ENCODE data around the gene AGFG1. TPM values are rescaled to one million over a fixed set of nuclear protein-coding genes. Genes with fewer than 3 reads are reported as not detected.
"Not testable (repeated sequence)": the region's sequence is repeated elsewhere in the genome, so short reads cannot be mapped to it uniquely, and the experiment has no call there.

Gene AGFG1
- total RNA-seq, 2 donors from 2014 or later: 98.2 to 131 TPM

DNA sequence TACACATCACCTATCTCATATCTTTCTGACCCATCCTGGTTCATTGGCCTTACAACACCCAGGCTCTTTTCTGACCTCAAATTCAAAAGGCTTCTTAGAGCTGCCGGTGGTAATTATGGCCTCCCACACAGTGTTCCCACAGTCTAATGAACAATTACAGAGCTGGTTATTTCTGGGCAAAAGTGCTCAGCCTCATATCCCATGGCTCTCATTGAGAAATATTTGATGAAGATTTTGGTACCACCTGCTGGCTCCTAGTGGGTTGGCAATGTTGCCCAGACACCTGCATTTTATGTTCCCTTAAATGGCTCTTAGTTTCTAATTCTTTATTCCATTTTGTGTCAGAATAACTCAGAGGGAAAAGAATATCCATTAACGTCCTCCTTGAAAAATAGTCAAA, 106.7 kb downstream of the AGFG1 start:
- Mint-ChIP-seq H3K4me3 (no peak overlapping the region), H3K4me1 (ENCODE audit: low read depth) (no peaks in the 10 kb centered on the region), H3K36me3 (ENCODE audit: insufficient read depth in 2 of 2) (peaks cover 6 to 13% of the 10 kb centered on the region in 2 donors), H3K27ac (no peak overlapping the region), H3K27me3 (ENCODE audit: low read depth) (peaks cover 40% of the 10 kb centered on the region), H3K9me3 (peaks cover 7 to 11% of the 10 kb centered on the region in 2 donors)
- ATAC-seq (replicated peaks in 1 of 2): peak in 1 of 2 donors; percentile 26
- no peak for DNase-seq

DNA sequence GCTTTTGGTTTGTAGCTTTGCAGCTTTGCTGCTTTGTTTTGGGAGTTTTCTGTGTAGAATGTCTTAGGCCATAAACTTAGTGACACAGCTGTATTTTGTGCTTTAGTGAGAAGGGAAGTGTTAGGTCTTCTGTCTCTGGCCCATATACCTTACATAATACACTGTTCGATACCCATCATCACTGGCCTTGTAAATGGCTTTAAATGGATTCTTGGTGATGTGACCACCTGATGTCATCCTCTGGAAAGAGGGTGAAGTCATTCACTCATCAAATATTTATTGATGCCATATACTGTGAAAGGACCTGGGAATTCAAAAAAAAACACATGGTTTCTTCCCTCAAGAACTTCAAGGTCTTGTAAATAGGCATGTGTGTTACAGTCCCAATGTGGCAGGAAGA, 107.8 kb downstream of the AGFG1 start:
- Mint-ChIP-seq H3K36me3 (ENCODE audit: insufficient read depth in 2 of 2) (peaks cover 6 to 13% of the 10 kb centered on the region in 2 donors), H3K4me3 (no peak overlapping the region), H3K4me1 (ENCODE audit: low read depth) (no peaks in the 10 kb centered on the region), H3K27ac (no peak overlapping the region), H3K27me3 (ENCODE audit: low read depth) (peaks cover 49% of the 10 kb centered on the region), H3K9me3 (peaks cover 9 to 11% of the 10 kb centered on the region in 2 donors)
- DNase-seq (no peak), ATAC-seq (replicated peaks in 1 of 2) (no peak)

- no peak for DNase-seq
- H3K9me3 Mint-ChIP-seq: peaks cover 9 to 11% of the 10 kb centered on the region in 2 donors
- H3K27ac Mint-ChIP-seq: no peak overlapping the region
- H3K36me3 Mint-ChIP-seq (ENCODE audit: insufficient read depth in 2 of 2): peaks cover 6 to 13% of the 10 kb centered on the region in 2 donors
- peaks cover 37% of the 10 kb centered on the region for H3K27me3 Mint-ChIP-seq (ENCODE audit: low read depth)
- no peak for ATAC-seq (replicated peaks in 1 of 2)
- H3K4me1 Mint-ChIP-seq (ENCODE audit: low read depth): no peaks in the 10 kb centered on the region
- no peak overlapping the region for H3K4me3 Mint-ChIP-seq
These were observed 110.4 kb downstream of the AGFG1 start for GRCh38 chr2:227582369-227582768.

DNA sequence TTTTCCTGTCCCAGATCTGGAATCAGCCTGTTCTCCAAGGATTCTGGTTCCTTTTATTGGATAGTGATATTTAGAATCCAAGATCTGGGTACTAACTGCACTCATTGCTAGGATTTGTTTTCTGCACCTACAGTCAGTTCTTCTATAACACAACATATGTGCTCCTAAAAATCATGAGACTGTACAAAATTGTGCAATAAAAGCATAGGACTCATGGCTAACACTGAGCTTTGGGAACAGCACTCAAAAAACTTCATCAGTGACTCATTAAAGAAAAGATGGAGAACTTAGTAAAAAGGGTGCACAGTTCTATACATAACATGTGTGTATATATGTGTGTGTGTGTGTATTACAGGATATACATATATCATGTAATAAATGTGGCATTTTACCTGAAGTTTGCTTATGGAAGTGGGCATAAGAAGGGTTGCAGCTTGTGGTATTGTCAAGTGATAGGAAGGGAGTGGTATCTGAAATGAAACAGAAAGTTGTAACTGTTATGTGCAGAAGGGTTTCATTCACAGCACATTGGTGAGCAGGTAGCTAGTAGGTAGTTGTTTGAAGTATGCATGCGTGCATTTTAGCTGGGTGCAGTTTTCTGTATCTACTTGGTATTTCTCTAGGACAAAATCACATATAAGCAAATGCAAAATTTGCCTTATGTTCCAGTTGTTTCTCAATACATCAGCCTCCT, 120.9 kb downstream of the AGFG1 start:
- Mint-ChIP-seq H3K4me1 (ENCODE audit: low read depth) (no peaks in the 10 kb centered on the region), H3K9me3 (peaks cover 0 to 4% of the 10 kb centered on the region in 2 donors), H3K36me3 (ENCODE audit: insufficient read depth in 2 of 2) (no peaks in the 10 kb centered on the region), H3K27me3 (ENCODE audit: low read depth) (peaks cover 69% of the 10 kb centered on the region), H3K4me3 (no peak overlapping the region), H3K27ac (no peak overlapping the region)
- ATAC-seq (replicated peaks in 1 of 2): no peak
- DNase-seq: no peak

GRCh38 chr2:227595797-227596196, 123.8 kb downstream of the AGFG1 start:
- ATAC-seq (replicated peaks in 1 of 2): no peak

DNA sequence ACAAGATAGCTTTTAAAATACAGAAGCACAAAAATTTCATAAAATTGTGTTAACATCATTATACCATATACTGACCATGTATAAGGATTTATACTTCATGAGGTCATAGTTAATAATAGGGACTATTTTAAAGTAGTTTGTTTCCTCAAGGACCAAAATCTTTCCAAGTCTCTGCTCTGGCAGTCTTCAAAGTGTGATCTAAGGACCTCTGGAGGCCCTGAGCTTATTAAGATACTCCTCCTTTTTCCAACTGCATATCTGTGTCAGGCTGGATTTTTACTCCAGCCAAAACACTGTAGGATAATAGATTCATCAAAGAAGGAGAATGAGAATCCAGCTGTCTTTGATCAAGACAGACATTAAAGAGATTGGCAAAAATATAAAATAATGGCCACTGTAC, 125.1 kb downstream of the AGFG1 start:
- Mint-ChIP-seq H3K4me3 (no peak overlapping the region), H3K27me3 (ENCODE audit: low read depth) (peaks cover 40% of the 10 kb centered on the region), H3K36me3 (ENCODE audit: insufficient read depth in 2 of 2) (no peaks in the 10 kb centered on the region), H3K9me3 (no peaks in the 10 kb centered on the region), H3K27ac (no peak overlapping the region), H3K4me1 (ENCODE audit: low read depth) (no peaks in the 10 kb centered on the region)
- DNase-seq (no peak), ATAC-seq (replicated peaks in 1 of 2) (no peak)

More at GRCh38 chr2:227595797-227596196, 123.8 kb downstream of the AGFG1 start:
- Mint-ChIP-seq H3K27ac (no peak overlapping the region), H3K36me3 (ENCODE audit: insufficient read depth in 2 of 2) (no peaks in the 10 kb centered on the region), H3K9me3 (peaks cover 0 to 1% of the 10 kb centered on the region in 2 donors), H3K27me3 (ENCODE audit: low read depth) (peaks cover 40% of the 10 kb centered on the region), H3K4me3 (no peak overlapping the region), H3K4me1 (ENCODE audit: low read depth) (no peaks in the 10 kb centered on the region)
- DNase-seq: no peak

GRCh38 chr2:227597998-227598397, 126.0 kb downstream of the AGFG1 start:
- no peak overlapping the region for H3K27ac Mint-ChIP-seq
- no peak for ATAC-seq (replicated peaks in 1 of 2)
- H3K27me3 Mint-ChIP-seq (ENCODE audit: low read depth): peaks cover 44% of the 10 kb centered on the region
- DNase-seq: no peak
- no peak overlapping the region for H3K4me3 Mint-ChIP-seq
- no peaks in the 10 kb centered on the region for H3K36me3 Mint-ChIP-seq (ENCODE audit: insufficient read depth in 2 of 2)
- H3K4me1 Mint-ChIP-seq (ENCODE audit: low read depth): no peaks in the 10 kb centered on the region
- no peaks in the 10 kb centered on the region for H3K9me3 Mint-ChIP-seq

DNA sequence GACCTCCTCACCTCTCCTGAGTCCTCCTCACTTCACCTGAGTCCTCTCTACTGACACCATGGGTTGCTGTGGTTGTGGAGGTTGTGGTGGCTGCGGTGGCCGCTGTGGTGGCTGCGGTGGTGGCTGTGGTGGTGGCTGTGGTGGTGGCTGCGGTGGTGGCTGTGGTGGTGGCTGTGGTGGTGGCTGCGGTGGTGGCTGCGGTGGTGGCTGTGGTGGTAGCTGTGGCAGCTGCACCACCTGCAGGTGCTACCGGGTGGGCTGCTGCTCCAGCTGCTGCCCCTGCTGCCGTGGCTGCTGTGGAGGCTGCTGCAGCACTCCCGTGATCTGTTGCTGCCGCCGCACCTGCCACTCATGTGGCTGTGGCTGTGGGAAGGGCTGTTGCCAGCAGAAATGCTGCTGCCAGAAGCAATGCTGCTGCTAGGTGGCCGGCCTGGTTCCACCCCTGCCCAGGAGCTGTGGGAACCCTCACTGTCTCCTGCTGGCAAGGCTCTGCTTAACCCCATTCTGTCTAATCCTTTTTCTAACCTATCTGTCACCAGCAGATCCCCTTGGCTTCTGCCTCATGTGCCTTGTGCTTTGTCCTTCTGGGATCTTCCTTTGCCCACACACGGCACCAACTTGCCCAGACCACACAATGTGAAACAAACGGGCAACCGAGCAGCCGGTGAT, 127.0 kb downstream of the AGFG1 start, which contains the start of gene SCYGR2:
Gene SCYGR2, plus strand, starts transcription at position 59 of the 669 bp plus-strand sequence. Its CDS starts 0 bp downstream, at position 59.
- not testable (repeated sequence) for ATAC-seq (replicated peaks in 1 of 2); H3K9me3 Mint-ChIP-seq; H3K4me1 Mint-ChIP-seq (ENCODE audit: low read depth); H3K27ac Mint-ChIP-seq; H3K36me3 Mint-ChIP-seq (ENCODE audit: insufficient read depth in 2 of 2); H3K4me3 Mint-ChIP-seq; DNase-seq
- H3K27me3 Mint-ChIP-seq (ENCODE audit: low read depth): peaks cover 50% of the 10 kb centered on the region

DNA sequence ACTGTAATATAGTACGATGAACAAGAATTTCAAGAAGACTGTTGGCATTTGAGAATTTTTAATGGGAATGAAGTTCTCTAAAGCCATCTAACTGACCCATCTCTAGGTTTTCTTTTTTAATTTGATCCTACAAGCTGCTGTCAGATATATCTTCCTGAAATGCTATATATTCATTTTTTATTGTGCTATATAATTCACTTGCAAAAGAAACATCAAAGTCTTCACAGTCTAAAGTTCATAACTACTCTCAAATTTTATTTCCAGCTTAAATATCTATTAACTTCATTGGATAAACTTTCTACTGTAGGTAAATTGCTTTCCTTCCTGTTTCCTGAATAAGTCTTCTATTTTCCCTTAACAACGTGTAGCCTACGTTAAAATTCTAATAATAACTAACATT, 130.4 kb downstream of the AGFG1 start:
- peaks cover 35% of the 10 kb centered on the region for H3K27me3 Mint-ChIP-seq (ENCODE audit: low read depth)
- no peaks in the 10 kb centered on the region for H3K9me3 Mint-ChIP-seq
- no peak overlapping the region for H3K4me3 Mint-ChIP-seq
- no peak for ATAC-seq (replicated peaks in 1 of 2)
- no peaks in the 10 kb centered on the region for H3K36me3 Mint-ChIP-seq (ENCODE audit: insufficient read depth in 2 of 2)
- no peaks in the 10 kb centered on the region for H3K4me1 Mint-ChIP-seq (ENCODE audit: low read depth)
- H3K27ac Mint-ChIP-seq: no peak overlapping the region
- DNase-seq: no peak

DNA sequence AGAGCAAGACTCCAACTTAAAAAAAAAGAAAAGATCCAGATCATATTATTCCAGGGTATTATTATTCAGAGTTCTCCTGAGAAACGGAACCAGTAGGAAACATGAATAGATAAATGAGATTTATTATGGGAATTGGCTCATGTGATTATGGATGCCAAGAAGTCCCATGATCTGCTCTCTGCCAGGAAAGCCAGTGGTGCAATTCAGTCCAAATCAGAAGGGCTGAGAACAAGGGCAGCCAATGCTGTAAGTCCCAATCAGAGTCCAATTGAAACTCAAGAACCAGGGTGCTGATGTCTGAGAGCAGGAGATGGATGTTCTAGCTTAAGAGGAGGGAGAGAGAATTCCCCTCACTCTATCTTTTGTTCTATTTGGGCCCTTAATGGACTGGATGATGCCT, 134.5 kb downstream of the AGFG1 start:
- no peak for ATAC-seq (replicated peaks in 1 of 2)
- H3K27me3 Mint-ChIP-seq (ENCODE audit: low read depth): peaks cover 54% of the 10 kb centered on the region
- H3K27ac Mint-ChIP-seq: no peak overlapping the region
- H3K9me3 Mint-ChIP-seq: no peaks in the 10 kb centered on the region
- peaks cover 7% of the 10 kb centered on the region for H3K4me1 Mint-ChIP-seq (ENCODE audit: low read depth)
- no peak for DNase-seq
- no peak overlapping the region for H3K4me3 Mint-ChIP-seq
- H3K36me3 Mint-ChIP-seq (ENCODE audit: insufficient read depth in 2 of 2): no peaks in the 10 kb centered on the region

- ATAC-seq (replicated peaks in 1 of 2) (no peak), DNase-seq (no peak)
- no peak overlapping the region for H3K27ac Mint-ChIP-seq
- H3K9me3 Mint-ChIP-seq: no peaks in the 10 kb centered on the region
- no peak overlapping the region for H3K4me3 Mint-ChIP-seq
- H3K27me3 Mint-ChIP-seq (ENCODE audit: low read depth): peaks cover 51% of the 10 kb centered on the region
- H3K4me1 Mint-ChIP-seq (ENCODE audit: low read depth): peaks cover 7% of the 10 kb centered on the region
- no peaks in the 10 kb centered on the region for H3K36me3 Mint-ChIP-seq (ENCODE audit: insufficient read depth in 2 of 2)
These were observed 136.0 kb downstream of the AGFG1 start for GRCh38 chr2:227607941-227608340.

- Mint-ChIP-seq H3K36me3 (ENCODE audit: insufficient read depth in 2 of 2) (no peaks in the 10 kb centered on the region), H3K9me3 (no peaks in the 10 kb centered on the region), H3K4me3 (no peak overlapping the region), H3K27ac (peak overlapping the region; percentile 81), H3K4me1 (ENCODE audit: low read depth) (peaks cover 7% of the 10 kb centered on the region), H3K27me3 (ENCODE audit: low read depth) (peaks cover 44% of the 10 kb centered on the region)
- peak in 1 of 2 donors; percentile 36 for ATAC-seq (replicated peaks in 1 of 2)
- peak in 1 of 2 donors; percentile 5 for DNase-seq
These were observed 136.8 kb downstream of the AGFG1 start for GRCh38 chr2:227608561-227609338.

DNA sequence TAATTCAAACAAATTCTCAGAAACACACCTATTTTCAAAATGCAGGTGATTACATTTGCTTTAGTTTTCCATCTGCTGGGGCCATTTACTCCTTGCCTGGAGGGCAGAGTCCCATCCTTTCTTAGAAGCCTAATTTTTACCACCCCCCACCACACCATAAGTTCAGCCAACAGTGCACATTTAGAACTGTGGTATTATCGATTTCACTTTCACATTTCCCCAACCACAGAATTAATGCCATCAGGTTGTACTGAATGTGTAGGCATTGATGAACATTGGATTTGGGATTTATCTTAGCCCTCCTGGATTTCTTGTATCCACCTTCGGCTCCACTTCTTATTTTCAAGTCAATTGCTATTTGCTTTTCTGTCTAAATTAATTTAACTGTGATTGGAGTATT, 138.2 kb downstream of the AGFG1 start:
- H3K36me3 Mint-ChIP-seq (ENCODE audit: insufficient read depth in 2 of 2): no peaks in the 10 kb centered on the region
- H3K4me3 Mint-ChIP-seq: no peak overlapping the region
- DNase-seq: no peak
- H3K27ac Mint-ChIP-seq: no peak overlapping the region
- no peaks in the 10 kb centered on the region for H3K9me3 Mint-ChIP-seq
- no peak for ATAC-seq (replicated peaks in 1 of 2)
- peaks cover 45% of the 10 kb centered on the region for H3K27me3 Mint-ChIP-seq (ENCODE audit: low read depth)
- peaks cover 7% of the 10 kb centered on the region for H3K4me1 Mint-ChIP-seq (ENCODE audit: low read depth)
